PC-3 (cell line): Measurements from ENCODE around the gene KRTAP22-2. TPM values are rescaled to one million over a fixed set of nuclear protein-coding genes. Genes with fewer than 3 reads are reported as not detected.

ENCODE experiments used
- ATAC-seq: fragments of 200-7000 bp; cut with Tn5 transposase; 2 replicates; pipeline ENCODE4 v1.9.1; 2020; ENCODE audit warnings: mild to moderate bottlenecking, moderate library complexity
- BruUV-seq: library from RNA; stranded (reverse); fragments of 400-500 nt; replicated peaks from 2 replicates; lab custom pipeline; 2021; lab: Mats Ljungman, UMichigan
- CTCF ChIA-PET: fragments of 300-600 bp; sonication (Branson Sonifier 250); formaldehyde crosslinking; loops from one replicate; lab custom pipeline; 2022; ENCODE audit warnings: antibody characterized with exemption; lab: Charles Lee
- POLR2A ChIA-PET: fragments of 300-600 bp; sonication (Branson Sonifier 250); formaldehyde crosslinking; loops from one replicate; lab custom pipeline; 2022; ENCODE audit warnings: antibody characterized with exemption; ENCODE audit not compliant: unreplicated experiment; lab: Charles Lee
- DNase-seq: peaks from one replicate; pipeline ENCODE4 v3.0.0-alpha.2; 2015
- H2AFZ ChIP-seq: fragments of 300-600 bp; sonication (generic); 2 replicates; pipeline ENCODE4 v1.6.0; 2016; ENCODE audit warnings: antibody characterized with exemption, low read length
- H3F3A ChIP-seq: fragments of 300-600 bp; sonication (generic); one replicate; pipeline ENCODE4 v1.6.0; 2017; ENCODE audit warnings: antibody characterized with exemption, low read length, control low read depth, mild to moderate bottlenecking; ENCODE audit not compliant: unreplicated experiment
- H3K27ac ChIP-seq: fragments of 300-600 bp; sonication (generic); 2 replicates; pipeline ENCODE4 v1.5.1; 2016; ENCODE audit warnings: mild to moderate bottlenecking, low read length
- H3K27me3 ChIP-seq: fragments of 300-600 bp; sonication (generic); 2 replicates; pipeline ENCODE4 v1.6.1; 2016; ENCODE audit warnings: low read length, mixed read lengths
- H3K36me3 ChIP-seq: fragments of 300-600 bp; sonication (generic); 2 replicates; pipeline ENCODE4 v1.6.1; 2016; ENCODE audit warnings: low read depth, mixed run types, low read length, mixed read lengths
- H3K4me1 ChIP-seq: fragments of 300-600 bp; sonication (generic); 2 replicates; pipeline ENCODE4 v1.5.1; 2016; ENCODE audit warnings: low read length; ENCODE audit not compliant: insufficient read depth
- H3K4me2 ChIP-seq: fragments of 300-600 bp; sonication (generic); 2 replicates; pipeline ENCODE4 v1.6.0; 2016; ENCODE audit warnings: low read length
- H3K4me3 ChIP-seq: fragments of 300-600 bp; sonication (generic); 2 replicates; pipeline ENCODE4 v1.5.1; 2016; ENCODE audit warnings: mild to moderate bottlenecking, low read length, mixed read lengths
- H3K79me2 ChIP-seq: fragments of 300-600 bp; sonication (generic); 2 replicates; pipeline ENCODE4 v1.6.1; 2017; ENCODE audit warnings: low read length, mixed read lengths
- H3K9ac ChIP-seq: fragments of 300-600 bp; sonication (generic); 2 replicates; pipeline ENCODE4 v1.6.0; 2016; ENCODE audit warnings: mild to moderate bottlenecking, low read length
- H3K9me2 ChIP-seq: fragments of 300-600 bp; sonication (generic); replicated peaks from 2 replicates; pipeline ENCODE4 v1.6.1; 2016; ENCODE audit warnings: mixed run types, low read length, mixed read lengths
- H3K9me3 ChIP-seq: fragments of 300-600 bp; sonication (generic); 2 replicates; pipeline ENCODE4 v1.6.1; 2016; ENCODE audit warnings: low read length, mixed read lengths
- H4K20me1 ChIP-seq: fragments of 300-600 bp; sonication (generic); 2 replicates; pipeline ENCODE4 v1.6.1; 2016; ENCODE audit warnings: low read length, mixed read lengths
- CTCF ChIP-seq: fragments of 300-600 bp; sonication (generic); conservative IDR thresholded peaks from 2 replicates; pipeline ENCODE4 v1.5.1; 2017; ENCODE audit warnings: antibody characterized with exemption, low read depth, mild to moderate bottlenecking, low read length
- EZH2 ChIP-seq: fragments of 300-600 bp; sonication (generic); IDR thresholded peaks from one replicate; pipeline ENCODE4 v1.6.1; 2017; ENCODE audit warnings: antibody characterized with exemption, mild to moderate bottlenecking, low read length; ENCODE audit not compliant: unreplicated experiment
- EZH2phosphoT487 ChIP-seq: fragments of 300-600 bp; sonication (generic); IDR thresholded peaks from 2 replicates; pipeline ENCODE4 v1.6.1; 2018; ENCODE audit warnings: mild to moderate bottlenecking, antibody characterized with exemption, low read length, borderline replicate concordance
- intact Hi-C: fragments of 100-400 bp; cut with micrococcal nuclease; formaldehyde crosslinking; loops from 2 replicates; pipeline ENCODE4 v1.9.0; 2023
- total RNA-seq: library from RNA; depleted of rRNA; stranded (reverse); fragments of >200 nt; gene quantifications from 2 replicates; pipeline ENCODE4 v1.2.3, GENCODE V29; 2014

Gene KRTAP22-2
- total RNA-seq, 1 experiment from 2014 or later: not detected

DNA sequence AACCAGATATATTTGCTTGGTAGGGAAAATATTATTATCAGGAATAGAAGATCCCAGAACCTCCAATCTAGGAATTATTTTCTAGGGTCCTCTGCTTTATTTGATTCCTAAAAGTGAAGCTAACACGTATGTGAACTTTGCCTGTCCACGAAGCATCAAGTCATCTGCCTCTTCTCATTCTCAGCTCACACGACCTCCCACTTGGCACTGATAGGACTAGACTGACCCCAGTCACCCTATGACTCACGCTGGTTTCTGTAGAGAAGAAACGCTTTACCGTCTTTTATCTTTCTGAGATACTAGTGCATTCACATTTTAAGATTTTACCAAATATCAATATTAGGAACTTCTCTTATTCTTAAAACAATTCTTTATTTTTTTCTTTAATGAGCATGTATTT lies 27.1 kb downstream of the KRTAP22-2 start:
- no TSS peak for BruUV-seq

DNA sequence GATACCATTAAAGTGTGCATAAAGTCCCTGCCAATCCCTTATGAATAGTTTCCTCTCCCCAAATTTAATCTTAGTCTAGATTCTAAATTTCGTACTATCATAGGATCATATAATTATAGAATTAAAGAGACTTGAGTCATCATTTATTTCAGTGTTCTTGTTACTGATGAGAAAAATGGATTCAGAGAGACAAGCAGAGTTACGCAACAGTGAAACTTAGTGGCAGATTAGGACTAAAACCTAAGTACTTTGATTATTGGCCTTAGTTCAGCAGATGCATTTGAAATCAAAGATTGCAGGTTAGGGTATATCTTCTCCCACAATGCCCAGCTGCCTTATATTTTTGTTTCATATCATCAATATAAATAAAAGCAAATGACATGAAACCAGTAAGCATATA lies 28.2 kb downstream of the KRTAP22-2 start:
- POLR2A ChIA-PET: no interaction called here
- no peak overlapping the region for H3K4me2 ChIP-seq

More for the DNA sequence above, 27.1 kb downstream of the KRTAP22-2 start:
- ChIA-PET CTCF (no interaction called here), POLR2A (no interaction called here)
- Histone ChIP-seq H3K27me3 (no peaks in the 10 kb centered on the region), H3K4me2 (no peak overlapping the region), H4K20me1 (no peaks in the 10 kb centered on the region), H3K9me3 (no peaks in the 10 kb centered on the region), H3K4me3 (no peak overlapping the region), H3K9ac (no peak overlapping the region), H3K27ac (no peak overlapping the region), H3K9me2 (no peaks in the 10 kb centered on the region), H3K4me1 (no peaks in the 10 kb centered on the region), H3F3A (no peaks in the 10 kb centered on the region), H2AFZ (no peak overlapping the region), H3K79me2 (no peaks in the 10 kb centered on the region), H3K36me3 (no peaks in the 10 kb centered on the region)
- no peak for DNase-seq
- TF ChIP-seq EZH2 (no peak), CTCF (no peak), EZH2phosphoT487 (no peak)
- intact Hi-C loops: no loop called here
- ATAC-seq: no peak

More for the DNA sequence above, 28.2 kb downstream of the KRTAP22-2 start:
- ATAC-seq (no peak), DNase-seq (no peak)
- Histone ChIP-seq H3K27me3 (no peaks in the 10 kb centered on the region), H3K4me1 (no peaks in the 10 kb centered on the region), H3K36me3 (no peaks in the 10 kb centered on the region), H3K4me3 (no peak overlapping the region), H3K9me3 (no peaks in the 10 kb centered on the region), H3K79me2 (no peaks in the 10 kb centered on the region), H3K9me2 (no peaks in the 10 kb centered on the region), H4K20me1 (no peaks in the 10 kb centered on the region), H2AFZ (no peak overlapping the region), H3K9ac (no peak overlapping the region), H3F3A (no peaks in the 10 kb centered on the region), H3K27ac (no peak overlapping the region)
- CTCF ChIA-PET: no interaction called here
- intact Hi-C loops: no loop called here
- BruUV-seq: no TSS peak
- TF ChIP-seq EZH2phosphoT487 (no peak), CTCF (no peak), EZH2 (no peak)
